Loucy (cell line): ENCODE results near the gene HLA-A.

Source experiments
- H2AFZ ChIP-seq: fragments of 200-600 bp; sonication (generic); 2 replicates; pipeline ENCODE4 v1.6.0; 2016; ENCODE audit warnings: antibody characterized with exemption, mild to moderate bottlenecking, low read length, moderate library complexity
- H3F3A ChIP-seq: fragments of 200-600 bp; 2 replicates; pipeline ENCODE4 v1.6.0; 2016; ENCODE audit warnings: antibody characterized with exemption, low read depth, mild to moderate bottlenecking
- H3K27me3 ChIP-seq: fragments of 200-600 bp; sonication (generic); 2 replicates; pipeline ENCODE4 v1.6.1; 2014; ENCODE audit warnings: low read length, mild to moderate bottlenecking; ENCODE audit not compliant: insufficient read depth, poor library complexity, severe bottlenecking
- H3K36me3 ChIP-seq: fragments of 200-600 bp; sonication (generic); 2 replicates; pipeline ENCODE4 v1.6.1; 2016; ENCODE audit warnings: low read length; ENCODE audit not compliant: insufficient read depth
- H3K4me1 ChIP-seq: fragments of 200-600 bp; sonication (generic); 2 replicates; pipeline ENCODE4 v1.5.1; 2014; ENCODE audit warnings: low read length, mild to moderate bottlenecking; ENCODE audit not compliant: insufficient read depth, poor library complexity, severe bottlenecking
- H3K4me2 ChIP-seq: fragments of 200-600 bp; sonication (generic); 2 replicates; pipeline ENCODE4 v1.6.0; 2014; ENCODE audit warnings: antibody characterized with exemption, low read length, low read depth, mild to moderate bottlenecking; ENCODE audit not compliant: poor library complexity, severe bottlenecking
- H3K4me3 ChIP-seq: fragments of 200-600 bp; sonication (generic); 2 replicates; pipeline ENCODE4 v1.5.1; 2014; ENCODE audit warnings: low read length, mild to moderate bottlenecking, mixed read lengths; ENCODE audit not compliant: poor library complexity, severe bottlenecking
- H3K79me2 ChIP-seq: fragments of 200-600 bp; sonication (generic); 2 replicates; pipeline ENCODE4 v1.6.1; 2014; ENCODE audit warnings: low read length; ENCODE audit not compliant: insufficient read depth
- H3K9ac ChIP-seq: fragments of 200-600 bp; sonication (generic); 2 replicates; pipeline ENCODE4 v1.6.0; 2014; ENCODE audit warnings: mild to moderate bottlenecking, low read depth, low read length, moderate library complexity; ENCODE audit not compliant: poor library complexity, severe bottlenecking
- H3K9me2 ChIP-seq: fragments of 200-600 bp; sonication (generic); replicated peaks from 2 replicates; pipeline ENCODE4 v1.6.1; 2016; ENCODE audit warnings: low read depth, low read length, mixed read lengths
- H3K9me3 ChIP-seq: fragments of 200-600 bp; sonication (generic); 2 replicates; pipeline ENCODE4 v1.6.1; 2014; ENCODE audit warnings: mild to moderate bottlenecking, antibody characterized with exemption, low read length, low read depth; ENCODE audit not compliant: insufficient read depth
- H4K20me1 ChIP-seq: fragments of 200-600 bp; sonication (generic); 2 replicates; pipeline ENCODE4 v1.6.0; 2014; ENCODE audit warnings: antibody characterized with exemption, low read length, mild to moderate bottlenecking; ENCODE audit not compliant: insufficient read depth, poor library complexity, severe bottlenecking
- CTCF ChIP-seq: fragments of 200-600 bp; sonication (generic); conservative IDR thresholded peaks from 2 replicates; pipeline ENCODE4 v1.5.1; 2014; ENCODE audit warnings: mild to moderate bottlenecking, antibody characterized with exemption, low read length
- EZH2phosphoT487 ChIP-seq: fragments of 200-600 bp; IDR thresholded peaks from 2 replicates; pipeline ENCODE4 v1.6.1; 2018; ENCODE audit warnings: antibody characterized with exemption, mild to moderate bottlenecking, moderate library complexity, borderline replicate concordance

HLA-A gene

GRCh38 chr6:29956518-29956917 lies 14.2 kb downstream of the HLA-A start:
- Histone ChIP-seq H3K4me3 (no peak overlapping the region), H3K36me3 (no peaks in the 10 kb centered on the region), H2AFZ (no peak overlapping the region), H3K79me2 (no peaks in the 10 kb centered on the region), H4K20me1 (no peaks in the 10 kb centered on the region), H3K9me3 (no peaks in the 10 kb centered on the region), H3K9ac (no peak overlapping the region), H3F3A (no peaks in the 10 kb centered on the region), H3K4me1 (no peaks in the 10 kb centered on the region), H3K4me2 (no peak overlapping the region), H3K27me3 (no peaks in the 10 kb centered on the region), H3K9me2 (no peaks in the 10 kb centered on the region)
- TF ChIP-seq EZH2phosphoT487: no peak
- TF ChIP-seq CTCF: no peak

DNA sequence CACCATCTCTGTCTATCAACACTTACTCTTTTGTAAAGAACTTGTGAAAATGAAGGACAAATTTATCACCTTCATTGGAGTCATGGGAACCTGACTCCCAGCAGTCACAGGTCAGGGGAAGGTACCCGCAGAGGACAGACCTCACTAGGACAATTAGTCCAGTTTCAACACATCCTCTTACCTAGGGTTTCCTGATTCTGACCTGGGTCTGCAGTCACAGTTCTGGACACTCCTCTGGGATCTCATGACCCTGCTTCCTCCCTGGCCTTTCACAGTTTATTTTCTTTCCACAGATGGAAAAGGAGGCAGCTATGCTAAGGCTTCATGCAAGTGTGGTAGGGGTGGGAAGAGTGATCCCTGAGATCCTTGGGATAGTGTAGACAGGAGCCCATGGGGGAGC lies 15.7 kb downstream of the HLA-A start:
- Histone ChIP-seq H3F3A (no peaks in the 10 kb centered on the region), H2AFZ (no peak overlapping the region), H3K79me2 (no peaks in the 10 kb centered on the region), H3K4me2 (no peak overlapping the region), H3K4me1 (peaks cover 10% of the 10 kb centered on the region), H3K36me3 (no peaks in the 10 kb centered on the region), H4K20me1 (no peaks in the 10 kb centered on the region), H3K9me2 (no peaks in the 10 kb centered on the region), H3K9ac (no peak overlapping the region), H3K4me3 (no peak overlapping the region), H3K9me3 (no peaks in the 10 kb centered on the region), H3K27me3 (no peaks in the 10 kb centered on the region)
- TF ChIP-seq EZH2phosphoT487: no peak
- TF ChIP-seq CTCF: no peak

- Histone ChIP-seq H3K79me2 (no peaks in the 10 kb centered on the region), H4K20me1 (no peaks in the 10 kb centered on the region), H3F3A (no peaks in the 10 kb centered on the region), H3K9me3 (no peaks in the 10 kb centered on the region), H3K27me3 (no peaks in the 10 kb centered on the region), H3K36me3 (no peaks in the 10 kb centered on the region), H3K4me1 (peaks cover 10% of the 10 kb centered on the region), H3K4me2 (no peak overlapping the region), H3K9me2 (no peaks in the 10 kb centered on the region), H2AFZ (no peak overlapping the region), H3K9ac (no peak overlapping the region), H3K4me3 (no peak overlapping the region)
- TF ChIP-seq CTCF: no peak
- no peak for TF ChIP-seq EZH2phosphoT487
Measured at GRCh38 chr6:29958921-29959320, 16.6 kb downstream of the HLA-A start.
